H1 (cell line): ENCODE results near the gene AGPAT3. TPM values are rescaled to one million over a fixed set of nuclear protein-coding genes. Genes with fewer than 3 reads are reported as not detected.

Experiments
- CTCF ChIA-PET: fragments of 300-600 bp; sonication (Branson Sonifier 250); formaldehyde crosslinking; loops from one replicate; lab custom pipeline; 2021; ENCODE audit not compliant: partially characterized antibody; lab: Charles Lee
- POLR2A ChIA-PET: fragments of 300-600 bp; sonication (Branson Sonifier 250); formaldehyde crosslinking; loops from one replicate; lab custom pipeline; 2021; ENCODE audit warnings: inconsistent platforms; ENCODE audit not compliant: partially characterized antibody; lab: Charles Lee
- DNase-seq, 2 experiments: peaks; one replicate each; pipeline versions ENCODE4 v3.0.0 to v3.0.0-alpha.2; 2010 to 2022; ENCODE audit warnings: low spot score in 2 of 2, low read depth in 1 of 2, mixed read lengths in 1 of 2
- FAIRE-seq: peaks from 2 replicates; lab custom pipeline; 2011; peaks lifted over from hg19 to GRCh38; lab: Jason Lieb, UNC
- H2AFZ ChIP-seq: 2 replicates; pipeline ENCODE4 v1.8.1; 2012; ENCODE audit warnings: low read length, inconsistent platforms
- H2AK5ac ChIP-seq: 2 replicates; pipeline ENCODE4 v1.6.1; 2013; ENCODE audit warnings: low read depth, low read length
- H2BK120ac ChIP-seq: replicated peaks from 2 replicates; pipeline ENCODE3; 2013; ENCODE audit warnings: low read depth, low read length, inconsistent platforms
- H2BK12ac ChIP-seq: 2 replicates; pipeline ENCODE4 v1.6.1; 2013; ENCODE audit warnings: low read depth, low read length
- H2BK15ac ChIP-seq: 2 replicates; pipeline ENCODE4 v1.6.1; 2013; ENCODE audit warnings: low read length
- H2BK20ac ChIP-seq: 2 replicates; pipeline ENCODE4 v1.6.1; 2013; ENCODE audit warnings: low read length
- H2BK5ac ChIP-seq: 2 replicates; pipeline ENCODE4 v1.6.1; 2013; ENCODE audit warnings: low read depth, low read length
- H3K14ac ChIP-seq: 2 replicates; pipeline ENCODE4 v1.6.1; 2013; ENCODE audit warnings: inconsistent platforms; ENCODE audit not compliant: insufficient read length
- H3K18ac ChIP-seq: 2 replicates; pipeline ENCODE4 v1.6.1; 2013; ENCODE audit warnings: low read length; ENCODE audit errors: extremely low read depth
- H3K23ac ChIP-seq: 2 replicates; pipeline ENCODE4 v1.6.1; 2013; ENCODE audit warnings: inconsistent platforms; ENCODE audit not compliant: insufficient read length
- H3K23me2 ChIP-seq: 2 replicates; pipeline ENCODE4 v1.6.1; 2013; ENCODE audit warnings: low read depth, low read length
- H3K27ac ChIP-seq: 2 replicates; pipeline ENCODE4 v1.6.1; 2011; ENCODE audit warnings: low read depth, low read length, inconsistent platforms
- H3K27me3 ChIP-seq, 4 experiments: replicated peaks in 1 of 4; 1 replicate in 1 of 4; 2 replicates in 3 of 4; pipeline versions ENCODE4 v1.6.1 to v1.8.1; 2011 to 2013; ENCODE audit warnings: low read length in 3 of 4, mild to moderate bottlenecking in 3 of 4, inconsistent platforms in 2 of 4, mixed read lengths in 2 of 4, moderate library complexity in 1 of 4; ENCODE audit not compliant: control insufficient read depth in 3 of 4, insufficient read depth in 3 of 4; ENCODE audit errors: extremely low read depth in 1 of 4
- H3K36me3 ChIP-seq, 4 experiments: 2 replicates each; pipeline versions ENCODE4 v1.6.1 to v1.8.1; 2011 to 2013; ENCODE audit warnings: mild to moderate bottlenecking in 4 of 4, low read length in 3 of 4, moderate library complexity in 2 of 4, control low read depth in 1 of 4, inconsistent platforms in 1 of 4; ENCODE audit not compliant: insufficient read depth in 4 of 4, control insufficient read depth in 2 of 4
- H3K4ac ChIP-seq: replicated peaks from 2 replicates; pipeline ENCODE3; 2013; ENCODE audit warnings: low read length, low read depth, mixed read lengths, inconsistent platforms; ENCODE audit not compliant: insufficient read length
- H3K4me1 ChIP-seq, 4 experiments: replicated peaks in 1 of 4; 1 replicate in 1 of 4; 2 replicates in 3 of 4; pipeline versions ENCODE4 v1.6.1 to v1.8.1; 2011 to 2013; ENCODE audit warnings: low read length in 3 of 4, inconsistent platforms in 2 of 4, mixed read lengths in 1 of 4; ENCODE audit not compliant: insufficient read depth in 4 of 4, control insufficient read depth in 3 of 4
- H3K4me2 ChIP-seq, 2 experiments: 2 replicates each; pipeline versions ENCODE4 v1.6.1 to v1.8.1; 2011 to 2013; ENCODE audit warnings: low read depth in 2 of 2, low read length in 2 of 2, control low read depth in 1 of 2, inconsistent platforms in 1 of 2, mild to moderate bottlenecking in 1 of 2; ENCODE audit not compliant: insufficient read depth in 1 of 2
- H3K4me3 ChIP-seq, 4 experiments: fragments of 200-600, 300-600 bp in 1 of 4; sonication (generic), shearing (Covaris generic), sonication (Bioruptor Twin) in 1 of 4; 2 replicates each; pipeline versions ENCODE4 v1.5.1 to v1.8.1; 2011 to 2016; ENCODE audit warnings: low read length in 4 of 4, low read depth in 3 of 4, control low read depth in 2 of 4, inconsistent platforms in 2 of 4, mild to moderate bottlenecking in 2 of 4, mixed read lengths in 1 of 4, moderate library complexity in 1 of 4; ENCODE audit not compliant: insufficient read depth in 2 of 4; ENCODE audit errors: extremely low read depth in 1 of 4
- H3K56ac ChIP-seq: replicated peaks from 2 replicates; pipeline ENCODE3; 2013; ENCODE audit warnings: low read depth, mild to moderate bottlenecking, mixed read lengths, low read length, inconsistent platforms; ENCODE audit not compliant: insufficient read length
- H3K79me1 ChIP-seq: 2 replicates; pipeline ENCODE4 v1.6.1; 2013; ENCODE audit warnings: low read depth, low read length, control low read depth
- H3K79me2 ChIP-seq, 2 experiments: 2 replicates each; pipeline versions ENCODE4 v1.6.1 to v1.8.1; 2012 to 2013; ENCODE audit warnings: low read length in 2 of 2, mild to moderate bottlenecking in 2 of 2, inconsistent platforms in 1 of 2; ENCODE audit not compliant: insufficient read depth in 2 of 2, control insufficient read depth in 1 of 2
- H3K9ac ChIP-seq, 4 experiments: replicated peaks in 1 of 4; 1 replicate in 1 of 4; 2 replicates in 3 of 4; pipeline versions ENCODE4 v1.6.1 to v1.8.1; 2011 to 2013; ENCODE audit warnings: low read depth in 3 of 4, low read length in 3 of 4, control low read depth in 2 of 4, mild to moderate bottlenecking in 2 of 4, moderate library complexity in 2 of 4, inconsistent platforms in 1 of 4; ENCODE audit errors: extremely low read depth in 1 of 4
- H3K9me3 ChIP-seq, 2 experiments: 2 replicates each; pipeline versions ENCODE4 v1.6.1 to v1.8.1; 2012 to 2013; ENCODE audit warnings: mild to moderate bottlenecking in 2 of 2, moderate library complexity in 2 of 2, control low read depth in 1 of 2, inconsistent platforms in 1 of 2, low read depth in 1 of 2, low read length in 1 of 2, mixed read lengths in 1 of 2; ENCODE audit not compliant: insufficient read depth in 2 of 2
- H4K20me1 ChIP-seq, 2 experiments: replicated peaks in 1 of 2; 2 replicates each; pipeline versions ENCODE3 to v1.8.1; 2011 to 2013; ENCODE audit warnings: inconsistent platforms in 2 of 2, low read length in 2 of 2, mild to moderate bottlenecking in 1 of 2; ENCODE audit not compliant: insufficient read depth in 2 of 2, control insufficient read depth in 1 of 2
- H4K5ac ChIP-seq: 2 replicates; pipeline ENCODE4 v1.6.1; 2013; ENCODE audit warnings: low read length, low read depth, mixed read lengths, inconsistent platforms; ENCODE audit not compliant: insufficient read length
- H4K8ac ChIP-seq: 2 replicates; pipeline ENCODE4 v1.8.0; 2013; ENCODE audit warnings: mild to moderate bottlenecking, moderate library complexity, low read length, inconsistent platforms; ENCODE audit not compliant: insufficient read depth; ENCODE audit errors: extremely low read depth
- H4K91ac ChIP-seq: replicated peaks from 2 replicates; pipeline ENCODE3; 2013; ENCODE audit warnings: low read length, mixed read lengths, inconsistent platforms; ENCODE audit not compliant: insufficient read length
- CREB1 ChIP-seq: IDR thresholded peaks from 2 replicates; pipeline ENCODE4 v1.6.1; 2012; ENCODE audit warnings: inconsistent platforms
- SAP30 ChIP-seq: fragments of 300-600 bp; sonication (generic); IDR thresholded peaks from 2 replicates; pipeline ENCODE4 v1.7.1; 2012; ENCODE audit warnings: low read length, moderate library complexity, mild to moderate bottlenecking, inconsistent platforms; ENCODE audit not compliant: insufficient read depth, insufficient replicate concordance
- SP2 ChIP-seq: IDR thresholded peaks from 2 replicates; pipeline ENCODE4 v1.6.1; 2012; ENCODE audit warnings: mild to moderate bottlenecking, low read length, inconsistent platforms
- SP4 ChIP-seq: IDR thresholded peaks from 2 replicates; pipeline ENCODE4 v1.6.1; 2012; ENCODE audit warnings: low read length, inconsistent platforms
- SUZ12 ChIP-seq: fragments of 200-600 bp; sonication (generic); IDR thresholded peaks from 2 replicates; pipeline ENCODE4 v1.6.1; 2012; ENCODE audit warnings: mild to moderate bottlenecking, inconsistent platforms, low read length, moderate library complexity, mixed read lengths
- WGBS, 2 experiments: shearing (Covaris generic) in 1 of 2; methylation state at CpG; one replicate each; pipeline versions ENCODE4 v1.1.6 to v1.1.7; 2013 to 2015; ENCODE audit warnings: low lambda C conversion rate in 2 of 2, mixed read lengths in 2 of 2, inconsistent platforms in 1 of 2, low coverage in 1 of 2, missing lambda C conversion rate in 1 of 2; ENCODE audit not compliant: insufficient replicate concordance in 2 of 2, insufficient coverage in 1 of 2, insufficient read length in 1 of 2; ENCODE audit errors: extremely low coverage in 1 of 2, missing lambda C conversion rate in 1 of 2; 5-methylcytosine and 5-hydroxymethylcytosine counted together
- polyA plus RNA-seq, 7 experiments: library from polyadenylated mRNA; depleted of rRNA in 3 of 7; stranded (reverse) in 5 of 7; unstranded in 2 of 7; fragments of >200 nt in 5 of 7; fragments of 200-250 nt in 2 of 7; gene quantifications; 1 replicate in 5 of 7; 2 replicates in 1 of 7; 4 replicates in 1 of 7; pipeline versions ENCODE4 v1.2.1 to v1.2.3, GENCODE V29; 2011 to 2013; ENCODE audit warnings: missing spikeins in 2 of 7, mixed read lengths in 2 of 7
- total RNA-seq: library from RNA; stranded (reverse); fragmentation: NEBNext Ultra II Directional; extraction: Animal tissue kit (Norgen Biotek cat#: 25700); gene quantifications from 2 replicates; pipeline ENCODE4 v1.2.1, GENCODE V29; 2021

Gene AGPAT3
- total and polyA plus RNA-seq, 2 of the 8 experiments (the other 6 are each of a cell fraction or from before 2014, with no cell fraction given) = 5.8 to 7.3 TPM

DNA sequence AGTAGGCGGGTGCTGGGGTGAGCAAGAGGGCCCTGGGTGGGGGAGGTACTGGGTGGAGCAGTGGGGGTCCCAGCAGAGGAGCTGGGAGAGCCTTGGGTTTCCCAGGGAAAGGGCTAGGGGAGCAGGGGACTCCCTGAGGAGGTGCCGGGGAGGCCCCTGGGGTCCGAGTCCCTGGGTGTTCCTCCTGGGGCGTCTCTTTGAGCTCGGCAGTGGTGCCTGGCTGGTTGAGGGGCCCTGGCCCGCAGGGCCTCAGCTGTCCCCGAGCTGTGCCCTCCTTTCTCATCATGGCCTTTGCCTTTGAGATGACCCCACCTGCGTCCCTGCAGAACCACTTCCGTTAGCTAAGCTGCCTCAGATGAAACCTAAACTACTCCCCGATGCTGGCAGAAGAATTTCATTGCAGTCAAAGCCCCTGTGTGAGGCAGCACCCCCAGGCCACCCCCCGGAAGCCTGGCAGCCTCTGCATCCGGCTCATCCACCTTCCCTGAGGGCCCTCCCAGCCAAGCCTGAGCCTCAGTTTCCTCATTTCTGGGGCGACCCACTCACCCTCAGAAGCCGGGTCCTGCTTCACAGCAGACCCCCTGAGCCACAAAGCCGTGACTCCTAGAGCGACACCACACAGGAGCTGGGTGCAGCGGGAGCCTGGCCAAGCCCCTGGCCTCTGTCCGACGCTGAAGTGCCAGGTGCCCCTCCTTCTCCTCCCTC is 103.5 kb downstream of the AGPAT3 start:
- Histone ChIP-seq H3K36me3 (no peaks in the 10 kb centered on the region), H3K14ac (no peak overlapping the region), H3K18ac (no peak overlapping the region), H2BK15ac (no peak overlapping the region), H3K27me3 (no peaks in the 10 kb centered on the region), H4K8ac (no peak overlapping the region; the same call in 1 of the 2 replicates), H3K4me3 (no peak overlapping the region), H3K4ac (no peak overlapping the region), H3K56ac (no peak overlapping the region), H2AK5ac (no peak overlapping the region), H3K23ac (no peak overlapping the region), H3K4me2 (no peak overlapping the region), H4K5ac (no peak overlapping the region), H3K79me2 (no peaks in the 10 kb centered on the region), H3K23me2 (no peaks in the 10 kb centered on the region), H3K9me3 (no peaks in the 10 kb centered on the region), H3K27ac (no peak overlapping the region), H2AFZ (no peak overlapping the region), H2BK5ac (no peak overlapping the region), H2BK20ac (no peak overlapping the region), H3K9ac (no peak overlapping the region), H4K91ac (no peak overlapping the region), H3K4me1 (no peaks in the 10 kb centered on the region), H2BK120ac (no peak overlapping the region), H3K79me1 (no peaks in the 10 kb centered on the region), H2BK12ac (no peak overlapping the region), H4K20me1 (no peaks in the 10 kb centered on the region)
- FAIRE-seq (no peak), DNase-seq (no peak)
- TF ChIP-seq SP2 (no peak), CREB1 (no peak), SAP30 (no peak), SP4 (no peak), SUZ12 (no peak)
- WGBS, 2 experiments = 84% methylated on average over 12 of the region's 19 CpGs; no CpG with 5 or more reads in 1 of the 2 experiments
- CTCF ChIA-PET = interaction anchor here (1.2 to 2.6 kb wide), 3 partner anchors 9 to 29 kb away, joined by 3 to 16 read pairs (median 3); no protein-coding TSS in a partner anchor
- POLR2A ChIA-PET = interaction anchor here (0.8 kb wide), 1 partner anchor 12 kb away, joined by 3 read pairs; no protein-coding TSS in a partner anchor
